Hematopoietic multipotent progenitor cell treated with erythropoietin and hydrocortisone succinate and interleukin-3 and kit ligand, for 6 days (in vitro differentiated cells): ENCODE data around the gene PHLDA3.

ENCODE experiments used
- DNase-seq: peaks from one replicate; pipeline ENCODE4 v3.0.0-alpha.2; 2015

PHLDA3 gene

GRCh38 chr1:201460814-201461644 lies 8.0 kb downstream of the PHLDA3 start:
- no peak for DNase-seq

GRCh38 chr1:201459775-201460174 lies 9.2 kb downstream of the PHLDA3 start:
- DNase-seq: no peak

GRCh38 chr1:201459052-201459451 lies 9.9 kb downstream of the PHLDA3 start:
- no peak for DNase-seq

- DNase-seq: no peak
Observed at GRCh38 chr1:201457508-201457960, 11.5 kb downstream of the PHLDA3 start.

GRCh38 chr1:201456499-201457309 lies 12.3 kb downstream of the PHLDA3 start:
- DNase-seq: no peak

- DNase-seq: no peak
Observed at GRCh38 chr1:201455098-201455497, 13.9 kb downstream of the PHLDA3 start.

GRCh38 chr1:201454608-201455007 lies 14.4 kb downstream of the PHLDA3 start:
- DNase-seq: no peak

- DNase-seq: no peak
Observed at GRCh38 chr1:201452866-201453265, 16.1 kb downstream of the PHLDA3 start.

- no peak for DNase-seq
Observed at GRCh38 chr1:201450721-201451291, 18.2 kb downstream of the PHLDA3 start.

GRCh38 chr1:201448990-201449389 lies 20.0 kb downstream of the PHLDA3 start:
- no peak for DNase-seq

GRCh38 chr1:201447903-201448871 lies 20.8 kb downstream of the PHLDA3 start:
- DNase-seq: peak; percentile 79

- DNase-seq: no peak
Observed at GRCh38 chr1:201445310-201445709, 23.7 kb downstream of the PHLDA3 start.

- DNase-seq: no peak
Observed at GRCh38 chr1:201444792-201445191, 24.2 kb downstream of the PHLDA3 start.

GRCh38 chr1:201443747-201444146 lies 25.2 kb downstream of the PHLDA3 start:
- no peak for DNase-seq

GRCh38 chr1:201436969-201437368 lies 32.0 kb downstream of the PHLDA3 start:
- no peak for DNase-seq

- no peak for DNase-seq
Observed at GRCh38 chr1:201436393-201436792, 32.6 kb downstream of the PHLDA3 start.

- no peak for DNase-seq
Observed at GRCh38 chr1:201434266-201434665, 34.7 kb downstream of the PHLDA3 start.

GRCh38 chr1:201433609-201434008 lies 35.4 kb downstream of the PHLDA3 start:
- DNase-seq: no peak

- DNase-seq: no peak
Observed at GRCh38 chr1:201430776-201431175, 38.2 kb downstream of the PHLDA3 start.

- DNase-seq: no peak
Observed at GRCh38 chr1:201429736-201430501, 39.1 kb downstream of the PHLDA3 start.

- DNase-seq: no peak
Observed at GRCh38 chr1:201427963-201428362, 41.0 kb downstream of the PHLDA3 start.
